Measurements from ENCODE around the gene RFPL1.
A peak's percentile ranks its signal among the peaks of the same experiment; 100 is the strongest.

The RFPL1 gene

DNA sequence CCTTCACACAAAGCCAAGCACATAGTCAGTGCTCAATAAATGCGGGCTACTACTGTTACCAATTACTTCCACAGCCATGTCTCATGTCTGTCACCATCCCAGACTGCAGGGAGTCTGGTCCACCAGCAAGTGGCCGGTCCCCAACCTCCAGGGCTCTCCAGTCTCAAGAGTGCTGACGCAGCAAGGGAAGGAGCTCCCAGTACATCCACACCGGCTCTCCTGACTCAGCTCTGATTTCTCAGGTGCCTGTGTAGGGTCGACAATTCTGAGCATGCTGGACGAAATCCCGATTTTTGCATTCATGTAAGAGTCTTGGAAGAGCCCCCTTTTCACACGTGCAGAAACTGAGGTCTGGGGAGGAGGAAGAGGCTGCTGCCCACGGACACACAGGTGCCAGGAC, 31.4 kb downstream of the RFPL1 start:
- H3K4me3 ChIP-seq (ENCODE audit: low read depth, low read length), result no peak overlapping the region
- in situ Hi-C loops (cut with HindIII; ENCODE audit: low pct_ligation_motif_present, low sequenced_read_pairs), result no loop called here
- no peak overlapping the region for H3K27ac ChIP-seq
- TF ChIP-seq, protein P1, sequence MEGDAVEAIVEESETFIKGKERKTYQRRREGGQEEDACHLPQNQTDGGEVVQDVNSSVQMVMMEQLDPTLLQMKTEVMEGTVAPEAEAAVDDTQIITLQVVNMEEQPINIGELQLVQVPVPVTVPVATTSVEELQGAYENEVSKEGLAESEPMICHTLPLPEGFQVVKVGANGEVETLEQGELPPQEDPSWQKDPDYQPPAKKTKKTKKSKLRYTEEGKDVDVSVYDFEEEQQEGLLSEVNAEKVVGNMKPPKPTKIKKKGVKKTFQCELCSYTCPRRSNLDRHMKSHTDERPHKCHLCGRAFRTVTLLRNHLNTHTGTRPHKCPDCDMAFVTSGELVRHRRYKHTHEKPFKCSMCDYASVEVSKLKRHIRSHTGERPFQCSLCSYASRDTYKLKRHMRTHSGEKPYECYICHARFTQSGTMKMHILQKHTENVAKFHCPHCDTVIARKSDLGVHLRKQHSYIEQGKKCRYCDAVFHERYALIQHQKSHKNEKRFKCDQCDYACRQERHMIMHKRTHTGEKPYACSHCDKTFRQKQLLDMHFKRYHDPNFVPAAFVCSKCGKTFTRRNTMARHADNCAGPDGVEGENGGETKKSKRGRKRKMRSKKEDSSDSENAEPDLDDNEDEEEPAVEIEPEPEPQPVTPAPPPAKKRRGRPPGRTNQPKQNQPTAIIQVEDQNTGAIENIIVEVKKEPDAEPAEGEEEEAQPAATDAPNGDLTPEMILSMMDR (IDR thresholded peaks at IDR 0.05; ENCODE audit: low read depth, low read length, missing control alignments), result no peak
- peaks cover 16% of the 10 kb centered on the region for H3K27me3 ChIP-seq (replicated peaks)
- H3K36me3 ChIP-seq (replicated peaks), result no peaks in the 10 kb centered on the region
- no peak for DNase-seq

DNA sequence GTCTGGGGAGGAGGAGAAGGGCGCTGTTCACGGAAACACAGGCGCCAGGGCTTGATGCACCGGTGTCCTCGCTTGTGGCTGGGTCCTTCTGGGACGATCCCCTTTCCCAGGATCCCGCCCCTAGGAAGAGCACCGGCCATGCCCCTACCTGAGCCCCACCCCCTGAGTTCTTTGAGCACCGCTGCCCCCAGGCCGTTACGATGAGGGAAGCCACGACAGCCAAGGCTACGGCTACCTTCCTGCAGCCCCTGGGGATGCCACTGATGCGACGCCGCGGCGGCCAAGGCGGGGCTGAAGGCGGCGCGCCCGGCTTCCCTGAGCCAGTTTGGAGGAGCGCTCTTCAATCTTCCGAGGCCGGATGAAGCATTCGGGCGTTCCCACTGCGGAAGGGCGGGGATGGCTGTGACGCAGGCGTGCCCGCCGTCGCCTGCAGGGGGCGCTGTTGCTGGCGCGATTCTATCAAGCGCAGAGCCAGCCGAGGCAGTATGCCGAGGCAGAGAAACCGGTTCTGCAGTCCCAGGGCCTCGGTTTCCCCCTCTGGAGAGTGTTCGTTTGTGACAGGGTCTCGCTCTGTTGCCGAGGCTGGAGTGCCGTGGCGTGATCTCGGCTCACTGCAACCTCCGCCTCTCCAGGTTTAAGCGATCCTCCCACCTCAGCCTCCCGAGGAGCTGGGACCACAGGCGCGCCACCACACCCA, 31.9 kb downstream of the RFPL1 start:
- no peak overlapping the region for H3K27ac ChIP-seq
- no peaks in the 10 kb centered on the region for H3K36me3 ChIP-seq (replicated peaks)
- TF ChIP-seq, protein P1 (IDR thresholded peaks at IDR 0.05; ENCODE audit: low read depth, low read length, missing control alignments), result peak; percentile 91
- peak; percentile 37 for DNase-seq
- H3K27me3 ChIP-seq (replicated peaks), result peaks cover 16% of the 10 kb centered on the region
- in situ Hi-C loops (cut with HindIII; ENCODE audit: low pct_ligation_motif_present, low sequenced_read_pairs), result no loop called here
- H3K4me3 ChIP-seq (ENCODE audit: low read depth, low read length), result peak overlapping the region; percentile 41

DNA sequence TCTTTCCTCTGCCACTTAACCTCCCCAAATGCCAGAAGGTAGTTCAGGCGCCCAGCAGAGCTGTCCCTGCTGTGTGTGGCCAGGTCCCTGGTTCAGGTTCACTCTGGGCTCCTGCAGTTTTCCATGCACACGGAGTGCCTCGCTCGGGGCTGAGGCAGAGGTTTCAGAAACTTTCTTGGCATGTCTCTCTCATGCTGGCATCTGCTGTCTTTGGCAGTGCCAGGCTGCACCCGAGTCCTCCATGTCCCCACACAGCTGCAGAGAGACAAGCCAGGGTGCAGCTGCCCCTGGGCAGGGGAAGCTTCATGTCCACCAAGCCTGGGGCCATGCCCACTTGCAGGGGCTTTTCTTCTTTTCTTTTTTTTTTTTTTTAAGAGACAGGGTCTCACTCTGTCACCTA, 34.6 kb downstream of the RFPL1 start:
- H3K27ac ChIP-seq, result no peak overlapping the region
- no peak overlapping the region for H3K4me3 ChIP-seq (ENCODE audit: low read depth, low read length)
- no peak for DNase-seq
- H3K36me3 ChIP-seq (replicated peaks), result no peaks in the 10 kb centered on the region
- peaks cover 23% of the 10 kb centered on the region for H3K27me3 ChIP-seq (replicated peaks)
- TF ChIP-seq, protein P1 (IDR thresholded peaks at IDR 0.05; ENCODE audit: low read depth, low read length, missing control alignments), result no peak
- in situ Hi-C loops (cut with HindIII; ENCODE audit: low pct_ligation_motif_present, low sequenced_read_pairs), result no loop called here

DNA sequence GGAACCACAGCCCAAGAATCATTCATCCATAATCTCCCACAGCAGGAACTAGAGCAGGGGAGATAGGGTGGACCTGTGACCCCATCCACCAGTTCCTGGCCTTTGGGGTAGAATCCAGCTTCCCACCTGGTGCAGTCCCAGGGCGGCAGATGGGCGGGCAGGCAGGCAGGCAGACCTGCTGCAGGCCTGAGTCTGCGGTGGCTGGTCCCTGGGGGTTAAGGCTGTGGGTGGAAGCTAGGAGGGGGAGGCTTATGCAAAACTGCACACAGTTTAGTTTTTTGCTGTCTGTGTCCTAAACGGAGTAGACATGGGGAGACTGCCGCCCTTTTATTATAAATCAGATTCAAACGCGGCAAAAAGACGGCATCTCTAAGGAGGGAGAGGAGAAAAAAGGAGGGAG, 37.2 kb downstream of the RFPL1 start:
- H3K27me3 ChIP-seq (replicated peaks), result peaks cover 30% of the 10 kb centered on the region
- in situ Hi-C loops (cut with HindIII; ENCODE audit: low pct_ligation_motif_present, low sequenced_read_pairs), result no loop called here
- TF ChIP-seq, protein P1 (IDR thresholded peaks at IDR 0.05; ENCODE audit: low read depth, low read length, missing control alignments), result no peak

DNA sequence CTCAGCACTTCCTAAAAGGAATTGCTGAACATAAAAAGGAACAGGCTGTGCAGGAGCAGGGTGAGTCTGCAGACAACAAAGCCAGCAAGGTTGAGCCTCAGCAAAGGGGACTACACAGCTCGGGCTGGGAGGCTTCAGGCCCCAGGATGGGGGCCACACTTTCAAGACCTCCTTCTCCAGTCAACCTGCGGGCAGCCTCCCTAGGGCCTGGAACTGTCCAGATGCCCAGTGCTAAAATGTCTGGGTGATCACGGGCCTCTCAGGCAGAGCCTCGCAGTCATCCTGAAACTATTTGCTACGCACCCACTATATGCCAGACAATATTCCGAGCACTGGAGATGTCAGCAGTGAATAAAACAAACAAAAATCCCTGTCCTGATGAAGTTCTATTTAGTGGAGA, 37.7 kb downstream of the RFPL1 start:
- Histone ChIP-seq H3K4me3 (ENCODE audit: low read depth, low read length) (no peak overlapping the region), H3K36me3 (replicated peaks) (no peaks in the 10 kb centered on the region), H3K27me3 (replicated peaks) (peaks cover 36% of the 10 kb centered on the region), H3K27ac (no peak overlapping the region)
- in situ Hi-C loops (cut with HindIII; ENCODE audit: low pct_ligation_motif_present, low sequenced_read_pairs), result no loop called here
- DNase-seq, result no peak
- TF ChIP-seq, protein P1 (IDR thresholded peaks at IDR 0.05; ENCODE audit: low read depth, low read length, missing control alignments), result no peak

More for the DNA sequence above, 37.2 kb downstream of the RFPL1 start:
- DNase-seq, result no peak
- no peaks in the 10 kb centered on the region for H3K36me3 ChIP-seq (replicated peaks)
- no peak overlapping the region for H3K27ac ChIP-seq
- H3K4me3 ChIP-seq (ENCODE audit: low read depth, low read length), result no peak overlapping the region
